DND-41 (cell line): ENCODE results near the gene CAMK1.

Source experiments
- ATAC-seq: fragments of 200-7000 bp; cut with Tn5 transposase; 3 replicates; pipeline ENCODE4 v1.9.1; 2021; ENCODE audit warnings: low read depth; ENCODE audit not compliant: insufficient read depth
- DNase-seq: peaks from one replicate; pipeline ENCODE4 v3.0.0-alpha.2; 2020
- H2AFZ ChIP-seq: 2 replicates; pipeline ENCODE4 v1.6.0; 2012; ENCODE audit warnings: low read depth, low read length
- H3K27ac ChIP-seq: 2 replicates; pipeline ENCODE4 v1.5.1; 2012; ENCODE audit warnings: low read length, inconsistent platforms
- H3K27me3 ChIP-seq: fragments of 200-600 bp; sonication (generic); 2 replicates; pipeline ENCODE4 v1.6.0; 2012; ENCODE audit warnings: low read length, mild to moderate bottlenecking, inconsistent platforms; ENCODE audit not compliant: insufficient read depth, poor library complexity
- H3K36me3 ChIP-seq: 2 replicates; pipeline ENCODE4 v1.5.1; 2012; ENCODE audit warnings: low read length, inconsistent platforms; ENCODE audit not compliant: insufficient read depth
- H3K4me1 ChIP-seq: 2 replicates; pipeline ENCODE4 v1.5.1; 2012; ENCODE audit warnings: mild to moderate bottlenecking, low read length; ENCODE audit not compliant: insufficient read depth
- H3K4me2 ChIP-seq: 2 replicates; pipeline ENCODE4 v1.6.0; 2012; ENCODE audit warnings: mild to moderate bottlenecking, moderate library complexity, low read length, inconsistent platforms; ENCODE audit not compliant: insufficient read depth
- H3K4me3 ChIP-seq, 2 experiments: fragments of 200-600 bp in 1 of 2; shearing (Covaris generic) in 1 of 2; 2 replicates each; pipeline ENCODE4 v1.5.1; 2012 to 2016; ENCODE audit warnings: inconsistent platforms in 2 of 2, low read length in 2 of 2, mild to moderate bottlenecking in 2 of 2, low read depth in 1 of 2, moderate library complexity in 1 of 2
- H3K79me2 ChIP-seq: 2 replicates; pipeline ENCODE4 v1.6.0; 2012; ENCODE audit warnings: low read length, inconsistent platforms; ENCODE audit not compliant: insufficient read depth
- H3K9ac ChIP-seq: 2 replicates; pipeline ENCODE4 v1.6.0; 2012; ENCODE audit warnings: low read depth, mild to moderate bottlenecking, inconsistent platforms, low read length, moderate library complexity
- H3K9me3 ChIP-seq: 2 replicates; pipeline ENCODE4 v1.5.1; 2012; ENCODE audit warnings: low read length, moderate library complexity, mild to moderate bottlenecking, inconsistent platforms; ENCODE audit not compliant: insufficient read depth, severe bottlenecking
- H4K20me1 ChIP-seq: 2 replicates; pipeline ENCODE4 v1.6.0; 2012; ENCODE audit warnings: low read length; ENCODE audit not compliant: insufficient read depth
- EZH2 ChIP-seq: IDR thresholded peaks from 3 replicates; pipeline ENCODE4 v1.6.1; 2012; ENCODE audit warnings: borderline replicate concordance, low read depth, mild to moderate bottlenecking, moderate library complexity, low read length, inconsistent platforms; ENCODE audit not compliant: severe bottlenecking
- TF ChIP-seq, protein P1 (sequence below): IDR thresholded peaks from 2 replicates; pipeline ENCODE4 v1.5.1; 2012; ENCODE audit warnings: borderline replicate concordance, low read length, moderate library complexity, mild to moderate bottlenecking; ENCODE audit not compliant: poor library complexity, severe bottlenecking; ENCODE audit errors: extremely low read depth

The CAMK1 gene

DNA sequence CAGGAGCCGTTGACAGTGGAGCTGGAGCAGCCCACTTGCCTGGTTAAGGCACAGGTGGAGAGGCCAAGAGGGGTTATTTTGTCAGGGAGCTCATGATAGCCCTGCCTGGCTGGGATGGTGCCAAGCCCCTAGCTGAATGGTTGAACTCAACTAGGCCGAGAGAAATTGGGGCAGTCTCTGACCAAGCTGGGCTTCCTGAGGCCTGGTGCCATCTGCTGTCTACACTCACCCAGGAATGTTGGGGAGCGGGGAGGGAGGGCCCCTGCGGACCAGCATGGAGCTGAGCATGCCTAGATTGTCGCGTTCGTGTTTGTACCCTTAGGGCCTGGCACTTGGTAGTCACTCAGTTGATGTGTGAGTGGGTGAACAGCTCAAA is 37.0 kb downstream of the CAMK1 start:
- no peaks in the 10 kb centered on the region for H3K9me3 ChIP-seq
- H3K4me2 ChIP-seq: peak overlapping the region; percentile 95
- DNase-seq (no peak), ATAC-seq (no peak)
- peak overlapping the region; percentile 84 to 88; a peak in 3 of 4 replicates for H3K4me3 ChIP-seq
- no peak for TF ChIP-seq EZH2
- TF ChIP-seq, protein P1, sequence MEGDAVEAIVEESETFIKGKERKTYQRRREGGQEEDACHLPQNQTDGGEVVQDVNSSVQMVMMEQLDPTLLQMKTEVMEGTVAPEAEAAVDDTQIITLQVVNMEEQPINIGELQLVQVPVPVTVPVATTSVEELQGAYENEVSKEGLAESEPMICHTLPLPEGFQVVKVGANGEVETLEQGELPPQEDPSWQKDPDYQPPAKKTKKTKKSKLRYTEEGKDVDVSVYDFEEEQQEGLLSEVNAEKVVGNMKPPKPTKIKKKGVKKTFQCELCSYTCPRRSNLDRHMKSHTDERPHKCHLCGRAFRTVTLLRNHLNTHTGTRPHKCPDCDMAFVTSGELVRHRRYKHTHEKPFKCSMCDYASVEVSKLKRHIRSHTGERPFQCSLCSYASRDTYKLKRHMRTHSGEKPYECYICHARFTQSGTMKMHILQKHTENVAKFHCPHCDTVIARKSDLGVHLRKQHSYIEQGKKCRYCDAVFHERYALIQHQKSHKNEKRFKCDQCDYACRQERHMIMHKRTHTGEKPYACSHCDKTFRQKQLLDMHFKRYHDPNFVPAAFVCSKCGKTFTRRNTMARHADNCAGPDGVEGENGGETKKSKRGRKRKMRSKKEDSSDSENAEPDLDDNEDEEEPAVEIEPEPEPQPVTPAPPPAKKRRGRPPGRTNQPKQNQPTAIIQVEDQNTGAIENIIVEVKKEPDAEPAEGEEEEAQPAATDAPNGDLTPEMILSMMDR: no peak
- H2AFZ ChIP-seq: no peak overlapping the region
- peaks cover 49% of the 10 kb centered on the region for H3K36me3 ChIP-seq
- H3K79me2 ChIP-seq: peaks cover 57% of the 10 kb centered on the region
- no peaks in the 10 kb centered on the region for H3K27me3 ChIP-seq
- H3K9ac ChIP-seq: peak overlapping the region; percentile 96
- H3K27ac ChIP-seq: peak overlapping the region; percentile 100
- peaks cover 39% of the 10 kb centered on the region for H4K20me1 ChIP-seq
- peaks cover 38% of the 10 kb centered on the region for H3K4me1 ChIP-seq

DNA sequence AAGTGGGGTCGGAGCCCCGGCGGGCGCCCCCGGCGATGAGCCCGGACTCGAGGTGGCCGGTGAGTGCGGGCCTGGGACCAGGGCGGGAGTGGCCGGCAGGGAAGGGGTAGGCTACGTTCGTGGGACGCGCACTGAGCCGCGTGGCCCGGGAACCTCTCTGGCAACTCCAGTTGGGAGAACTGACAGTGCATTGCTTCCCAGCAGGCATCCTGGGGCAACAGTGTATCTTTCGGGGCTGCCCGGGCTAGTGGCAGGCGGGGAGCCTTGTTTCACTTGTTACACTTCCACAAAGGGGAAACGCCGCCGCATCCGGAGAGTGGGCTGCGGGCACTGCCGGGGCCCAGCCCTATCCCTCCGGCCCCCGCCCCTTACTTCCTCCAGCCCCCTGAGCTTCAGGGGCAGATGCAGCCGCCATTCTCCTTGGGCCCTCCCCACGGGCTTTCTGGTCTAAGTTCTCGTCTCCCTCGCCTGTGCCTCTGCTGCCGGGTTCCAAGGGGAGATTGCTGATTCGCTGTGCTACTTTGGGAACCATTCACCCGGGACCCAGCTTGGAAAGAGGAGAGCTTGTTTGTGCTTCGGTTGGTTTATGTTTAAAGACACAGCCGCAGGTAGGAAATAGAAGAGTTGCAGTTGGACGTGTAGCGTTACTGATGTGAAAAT is 37.5 kb downstream of the CAMK1 start:
- Histone ChIP-seq H3K4me1 (peaks cover 38% of the 10 kb centered on the region), H3K36me3 (peaks cover 44% of the 10 kb centered on the region), H2AFZ (peak overlapping the region; percentile 98), H3K27me3 (no peaks in the 10 kb centered on the region), H3K27ac (peak overlapping the region; percentile 100), H3K4me2 (peak overlapping the region; percentile 95), H3K9me3 (no peaks in the 10 kb centered on the region), H3K79me2 (peaks cover 53% of the 10 kb centered on the region), H3K4me3 (peak overlapping the region; percentile 84 to 88), H3K9ac (peak overlapping the region; percentile 96), H4K20me1 (peaks cover 37% of the 10 kb centered on the region)
- peak; percentile 71 for DNase-seq
- peak; percentile 15 for ATAC-seq
- TF ChIP-seq EZH2: no peak
- TF ChIP-seq, protein P1: no peak

DNA sequence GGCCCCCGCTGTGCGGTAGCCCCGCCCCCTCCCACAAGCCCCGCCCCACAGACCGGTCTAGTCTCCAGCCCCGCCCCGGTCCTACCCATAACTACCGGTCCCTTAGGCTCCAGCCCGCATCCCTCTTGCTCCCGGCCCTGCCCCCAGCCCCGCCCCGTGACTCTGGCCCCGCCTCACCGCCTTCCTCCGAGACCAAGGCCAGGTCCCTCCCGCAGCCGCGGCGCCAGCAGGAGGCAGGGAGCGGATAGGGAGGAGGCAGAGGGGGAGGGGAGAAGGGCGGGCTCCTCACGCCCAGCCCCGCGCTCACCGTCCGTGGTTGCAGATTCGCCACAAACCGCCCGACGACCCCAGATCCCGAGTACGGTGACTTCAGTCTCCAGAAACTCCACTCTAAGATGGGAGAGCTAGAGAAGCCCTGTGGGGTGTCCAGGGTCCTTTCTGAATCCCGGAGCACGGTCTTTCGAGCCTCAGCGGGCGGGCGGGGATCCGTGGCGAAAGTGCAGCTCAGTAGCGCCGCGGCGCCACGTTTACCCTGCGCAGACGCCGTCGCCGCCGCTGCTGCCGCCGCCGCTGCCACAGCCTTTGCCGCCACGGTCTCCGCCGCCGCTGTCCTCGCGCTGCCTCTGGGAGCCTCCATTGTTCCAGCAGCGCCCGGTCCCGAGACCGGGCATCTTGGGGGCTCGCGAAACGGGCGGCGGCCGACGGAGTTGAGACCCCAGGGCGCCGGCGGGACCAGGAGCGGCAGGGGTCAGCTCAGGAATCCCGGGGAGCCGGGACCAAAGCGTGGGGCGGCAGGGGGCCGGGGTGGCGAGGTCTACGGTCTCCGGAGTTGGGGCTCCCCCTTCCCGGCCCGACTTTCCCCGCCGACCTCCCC is 38.3 kb downstream of the CAMK1 start, which contains the start of gene BRPF1:
Gene BRPF1 (plus strand): TSS at position 530 of the 874 bp plus-strand sequence. CDS start 2,406 bp downstream, outside the sequence.
- Histone ChIP-seq H4K20me1 (peaks cover 31% of the 10 kb centered on the region), H3K4me3 (peak within 1 kb of the TSS; percentile 84 to 88), H3K9me3 (no peaks in the 10 kb centered on the region), H3K27ac (peak within 1 kb of the TSS; percentile 100), H2AFZ (peak within 1 kb of the TSS; percentile 98), H3K79me2 (peaks cover 46% of the 10 kb centered on the region), H3K27me3 (no peaks in the 10 kb centered on the region), H3K36me3 (peaks cover 36% of the 10 kb centered on the region), H3K4me2 (peak within 1 kb of the TSS; percentile 95), H3K4me1 (peaks cover 38% of the 10 kb centered on the region), H3K9ac (peak within 1 kb of the TSS; percentile 96)
- peak; percentile 100 for DNase-seq
- no peak for TF ChIP-seq EZH2
- TF ChIP-seq, protein P1: peak; percentile 21
- peak; percentile 95 for ATAC-seq
